ENCODE data around the gene A2M. TPM values are rescaled to one million over a fixed set of nuclear protein-coding genes. Genes with fewer than 3 reads are reported as not detected.
A peak's percentile ranks its signal among the peaks of the same experiment; 100 is the strongest.

Gene A2M
- total and polyA plus RNA-seq, 2 of the 4 experiments (the other 2 are of a cell fraction) = 1.1 to 3.2 TPM

- Histone ChIP-seq H3K56ac (ENCODE audit: extremely low read depth, insufficient read depth, low read length) (no peak overlapping the region), H4K91ac (ENCODE audit: insufficient read depth, low read depth, low read length) (no peak overlapping the region), H2BK15ac (ENCODE audit: low read depth, low read length) (no peak overlapping the region), H3K9me3 (ENCODE audit: control insufficient read depth, insufficient read depth, low read length) (no peaks in the 10 kb centered on the region), H2BK20ac (ENCODE audit: low read depth, low read length) (no peak overlapping the region), H3K4me2 (ENCODE audit: low read depth, low read length) (peak overlapping the region; percentile 10), H4K5ac (ENCODE audit: low read depth, low read length) (no peak overlapping the region), H3K9me1 (ENCODE audit: insufficient read depth, low read length) (no peaks in the 10 kb centered on the region; the same call in 1 of the 2 replicates), H3K4ac (ENCODE audit: low read depth, low read length) (no peak overlapping the region), H3K27ac (ENCODE audit: insufficient read depth, low read length) (no peak overlapping the region), H2AK5ac (ENCODE audit: low read depth, low read length) (no peak overlapping the region), H3K14ac (replicated peaks; ENCODE audit: low read depth, low read length) (no peak overlapping the region), H3K36me3 (ENCODE audit: control insufficient read depth, insufficient read depth, low read length) (peaks cover 2% of the 10 kb centered on the region; the same call in 1 of the 2 replicates), H4K8ac (ENCODE audit: low read depth in 2 of 2, low read length in 2 of 2) (no peak overlapping the region), H2AK9ac (replicated peaks; ENCODE audit: low read depth, low read length, poor library complexity) (no peak overlapping the region), H3K4me1 (ENCODE audit: control insufficient read depth, insufficient read depth, low read length) (peaks cover 2% of the 10 kb centered on the region; the same call in 1 of the 2 replicates), H3K18ac (ENCODE audit: low read depth, low read length) (no peak overlapping the region; the same call in 1 of the 2 replicates), H3K4me3 (ENCODE audit: insufficient read depth, low read depth, low read length) (peak overlapping the region; percentile 25; the same call in 1 of the 2 replicates), H3K79me1 (ENCODE audit: low read depth in 1 of 2, low read length in 2 of 2) (no peaks in the 10 kb centered on the region), H3K23ac (ENCODE audit: low read depth, low read length) (no peak overlapping the region), H4K20me1 (ENCODE audit: insufficient read depth, low read length) (no peaks in the 10 kb centered on the region), H2BK120ac (ENCODE audit: low read depth, low read length) (no peak overlapping the region), H2BK5ac (ENCODE audit: low read depth, low read length, poor library complexity, severe bottlenecking) (no peak overlapping the region), H3K9ac (ENCODE audit: low read depth, low read length) (no peak overlapping the region), H3K27me3 (ENCODE audit: control insufficient read depth, insufficient read depth, low read length) (no peaks in the 10 kb centered on the region), H2AFZ (replicated peaks; ENCODE audit: low read length, poor library complexity) (no peak overlapping the region)
- intact Hi-C loops (cut with micrococcal nuclease) (no loop called here), in situ Hi-C loops (cut with MboI; ENCODE audit: low sequenced_read_pairs) (no loop called here), dilution Hi-C loops (cut with HindIII; ENCODE audit: low sequenced_read_pairs, unreplicated experiment) (no loop called here)
- BruUV-seq (replicated peaks) = no TSS peak
- ATAC-seq (ENCODE audit: low read depth) (no peak), DNase-seq (no peak)
- TF ChIP-seq BHLHE40 (IDR thresholded peaks at IDR 0.05; ENCODE audit: low read depth, low read length) (no peak), FOS (IDR thresholded peaks at IDR 0.05; ENCODE audit: low read depth, low read length) (no peak)
- ChIA-PET POLR2A (ENCODE audit: unreplicated experiment) (no interaction called here), CTCF (no interaction called here)
Observed at GRCh38 chr12:9114946-9115345, 773 bp downstream of the A2M start.
